Right lobe of liver (tissue), 6 donors: ENCODE measurements around the gene ZBTB33. TPM values are rescaled to one million over a fixed set of nuclear protein-coding genes. Genes with fewer than 3 reads are reported as not detected.

Experiments used
- ATAC-seq, 4 donors: fragments of 200-7000 bp; cut with Tn5 transposase; one replicate each; pipeline ENCODE4 v1.9.1; 2020; ENCODE audit warnings: mild to moderate bottlenecking in 4 of 4, moderate library complexity in 4 of 4
- DNase-seq, 3 donors: peaks; one replicate each; pipeline ENCODE4 v3.0.0-alpha.2; 2020
- H3K27ac ChIP-seq, 3 donors: fragments of 200-600 bp; one replicate each; pipeline ENCODE4 v1.8.0; 2022
- H3K27me3 ChIP-seq, 2 donors: fragments of 200-600 bp; one replicate each; pipeline ENCODE4 v1.8.0; 2022
- H3K36me3 ChIP-seq, 4 donors: fragments of 200-600 bp; sonication (generic) in 1 of 4; one replicate each; pipeline versions ENCODE4 v1.5.1 to v1.8.0; 2017 to 2022; ENCODE audit warnings: control low read depth in 1 of 4
- H3K4me1 ChIP-seq, 4 donors: fragments of 200-600 bp; sonication (generic) in 1 of 4; one replicate each; pipeline versions ENCODE4 v1.5.1 to v1.8.0; 2017 to 2022; ENCODE audit warnings: control low read depth in 1 of 4
- H3K4me3 ChIP-seq, 3 donors: fragments of 200-600 bp; one replicate each; pipeline ENCODE4 v1.8.0; 2022
- H3K9me3 ChIP-seq, 4 donors: fragments of 200-600 bp; sonication (generic) in 1 of 4; one replicate each; pipeline versions ENCODE4 v1.5.1 to v1.8.0; 2017 to 2022; ENCODE audit warnings: control low read depth in 1 of 4
- POLR2A ChIP-seq: fragments of 450-650 bp; IDR thresholded peaks from one replicate; pipeline ENCODE4 v1.6.1; 2017; ENCODE audit warnings: antibody characterized with exemption, mild to moderate bottlenecking
- WGBS: methylation state at CpG from one replicate; pipeline ENCODE4 v1.1.6; 2018; ENCODE audit warnings: low coverage, low lambda C conversion rate; ENCODE audit not compliant: insufficient coverage; ENCODE audit errors: missing lambda C conversion rate; 5-methylcytosine and 5-hydroxymethylcytosine counted together
- intact Hi-C, 2 donors: fragments of 100-400 bp; cut with DNase I; formaldehyde crosslinking; loops; one replicate each; pipeline versions ENCODE4 v1.11.2 to v1.14.1; 2022
- total RNA-seq, 6 experiments: library from RNA; depleted of rRNA in 2 of 6; stranded (reverse); fragments of >200 nt in 2 of 6; fragmentation: NEBNext Ultra II Directional in 3 of 6; extraction: Animal tissue kit (Norgen Biotek cat#: 25700) in 3 of 6; gene quantifications; one replicate each; pipeline versions ENCODE4 v1.1.0 to v1.2.4, GENCODE V29; 2016 to 2023
- TF ChIP-seq, protein P1 (sequence below), 4 donors: fragments of 200-600 bp in 3 of 4; fragments of 450-650 bp in 1 of 4; IDR thresholded peaks; one replicate each; pipeline versions ENCODE4 v1.5.1 to v1.8.0; 2016 to 2022; ENCODE audit warnings: antibody characterized with exemption in 4 of 4, mild to moderate bottlenecking in 2 of 4
- donor health status: DM: no; HTN: yes; CAD: no.
- donor health status: DM: no; HTN: no; CAD: no.
- donor health status: DM: no; HTN: no; CAD: no.
- donor health status: DM: no; HTN: yes; CAD: no.
- donor health status: DM: no; HTN: yes; CAD: no.

ZBTB33 gene
- total RNA-seq, 6 experiments from 2014 or later = 9.9 to 21.0 (median 15.7) TPM

DNA sequence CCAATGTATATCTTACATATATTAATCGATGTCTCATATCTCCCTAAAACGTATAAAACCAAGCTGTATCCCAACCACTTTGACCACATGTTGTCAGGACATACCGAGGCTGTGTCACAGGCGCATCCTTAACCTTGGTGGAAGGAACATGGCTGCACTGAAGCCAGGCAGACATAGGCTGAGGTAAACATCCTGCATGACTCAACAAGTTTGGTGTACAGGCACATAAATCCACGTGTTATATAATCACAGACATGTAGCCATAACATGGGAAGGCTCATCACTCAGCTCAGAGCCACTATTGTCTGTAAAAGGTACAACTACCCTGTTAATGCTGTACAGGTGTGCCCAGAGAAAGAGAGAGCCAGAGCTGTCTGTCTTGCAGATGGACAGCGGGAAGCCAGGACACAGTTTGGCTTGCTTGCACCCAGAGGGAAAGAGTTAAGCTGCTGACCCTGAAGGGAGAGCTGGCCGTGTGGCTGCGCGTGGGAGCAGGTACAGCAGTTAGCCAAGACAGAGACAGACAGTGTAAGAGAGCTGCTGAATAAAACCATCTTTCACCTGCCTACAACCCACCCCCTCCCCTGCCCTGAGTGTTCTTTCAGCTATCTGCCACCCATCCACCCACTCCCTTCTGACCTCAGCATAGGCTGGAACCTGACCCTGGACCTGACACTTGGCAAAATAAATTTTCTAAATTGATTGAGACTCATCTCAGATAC, 22.3 kb upstream of the ZBTB33 start:
- ATAC-seq = peak in 1 of 4 donors; percentile 46
- 61% methylated on average over 5 of the region's 9 CpGs for WGBS

DNA sequence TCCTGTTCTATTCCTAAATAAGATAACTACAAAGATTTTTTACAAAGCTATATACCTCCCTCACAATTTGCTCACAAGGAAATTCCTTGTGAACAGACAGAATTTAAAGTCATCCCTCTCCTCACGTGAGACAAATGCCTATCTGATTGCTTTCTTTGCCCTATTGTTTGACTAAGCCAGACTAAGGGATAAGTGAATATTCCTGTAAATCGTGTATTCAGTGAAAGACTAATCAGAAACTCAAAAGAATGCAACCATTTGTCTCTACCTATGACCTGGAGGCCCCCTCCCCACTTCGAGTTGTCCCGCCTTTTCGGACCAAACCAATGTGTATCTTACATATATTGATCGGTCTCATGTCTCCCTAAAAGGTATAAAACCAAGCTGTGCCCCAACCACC, 15.3 kb upstream of the ZBTB33 start:
- ATAC-seq (no peak), DNase-seq (no peak)
- no peaks in the 10 kb centered on the region for H3K36me3 ChIP-seq
- 70% methylated on average over 6 of the region's 6 CpGs for WGBS
- H3K27ac ChIP-seq = no peak overlapping the region
- intact Hi-C loops = no loop called here
- H3K4me3 ChIP-seq = no peak overlapping the region
- no peaks in the 10 kb centered on the region for H3K4me1 ChIP-seq
- TF ChIP-seq, protein P1, sequence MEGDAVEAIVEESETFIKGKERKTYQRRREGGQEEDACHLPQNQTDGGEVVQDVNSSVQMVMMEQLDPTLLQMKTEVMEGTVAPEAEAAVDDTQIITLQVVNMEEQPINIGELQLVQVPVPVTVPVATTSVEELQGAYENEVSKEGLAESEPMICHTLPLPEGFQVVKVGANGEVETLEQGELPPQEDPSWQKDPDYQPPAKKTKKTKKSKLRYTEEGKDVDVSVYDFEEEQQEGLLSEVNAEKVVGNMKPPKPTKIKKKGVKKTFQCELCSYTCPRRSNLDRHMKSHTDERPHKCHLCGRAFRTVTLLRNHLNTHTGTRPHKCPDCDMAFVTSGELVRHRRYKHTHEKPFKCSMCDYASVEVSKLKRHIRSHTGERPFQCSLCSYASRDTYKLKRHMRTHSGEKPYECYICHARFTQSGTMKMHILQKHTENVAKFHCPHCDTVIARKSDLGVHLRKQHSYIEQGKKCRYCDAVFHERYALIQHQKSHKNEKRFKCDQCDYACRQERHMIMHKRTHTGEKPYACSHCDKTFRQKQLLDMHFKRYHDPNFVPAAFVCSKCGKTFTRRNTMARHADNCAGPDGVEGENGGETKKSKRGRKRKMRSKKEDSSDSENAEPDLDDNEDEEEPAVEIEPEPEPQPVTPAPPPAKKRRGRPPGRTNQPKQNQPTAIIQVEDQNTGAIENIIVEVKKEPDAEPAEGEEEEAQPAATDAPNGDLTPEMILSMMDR (IDR thresholded peaks at IDR 0.05) = no peak
- TF ChIP-seq POLR2A = no peak
- H3K9me3 ChIP-seq = no peaks in the 10 kb centered on the region
- no peaks in the 10 kb centered on the region for H3K27me3 ChIP-seq

More for the DNA sequence above, 22.3 kb upstream of the ZBTB33 start:
- Histone ChIP-seq H3K27ac (no peak overlapping the region), H3K27me3 (no peaks in the 10 kb centered on the region), H3K4me3 (no peak overlapping the region), H3K4me1 (no peaks in the 10 kb centered on the region), H3K36me3 (no peaks in the 10 kb centered on the region), H3K9me3 (no peaks in the 10 kb centered on the region)
- TF ChIP-seq, protein P1 (IDR thresholded peaks at IDR 0.05) = no peak
- intact Hi-C loops = no loop called here
- no peak for DNase-seq

DNA sequence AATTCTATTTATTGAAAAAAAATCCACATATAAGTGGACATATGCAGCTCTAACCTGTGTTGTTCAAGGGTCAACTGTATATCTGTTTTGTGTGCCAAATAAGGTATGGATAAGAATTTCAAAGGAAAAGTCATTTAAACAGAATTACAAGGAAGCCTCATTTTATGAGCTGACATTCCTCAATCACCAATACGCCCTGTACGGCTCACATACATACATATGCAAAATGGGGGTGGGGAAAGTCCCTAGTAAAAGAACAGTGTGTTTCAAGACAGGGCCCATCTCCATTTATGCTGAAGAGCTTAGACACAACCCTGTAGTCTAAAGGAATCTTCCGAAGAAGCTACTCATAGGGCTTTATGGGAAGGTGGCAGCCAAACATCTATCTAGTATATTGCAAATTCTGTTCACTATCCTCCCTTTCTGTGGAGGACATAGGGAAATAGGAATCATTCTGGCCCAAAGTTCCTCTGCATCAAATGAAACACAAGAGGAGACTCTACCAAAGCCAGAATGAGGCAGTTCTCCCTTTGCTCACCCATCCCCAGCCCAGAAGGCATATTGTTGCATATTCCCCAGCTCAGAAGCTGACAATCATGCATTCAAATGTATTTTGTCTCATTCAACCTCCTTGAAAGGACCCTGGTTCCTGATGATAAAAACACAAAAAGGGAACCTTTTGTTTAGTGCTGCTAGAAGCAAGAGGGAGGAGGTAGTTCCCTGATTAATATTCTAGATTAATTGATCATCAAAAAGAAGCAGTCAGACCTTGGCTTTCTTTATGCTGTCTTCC, 13.7 kb upstream of the ZBTB33 start:
- intact Hi-C loops = no loop called here
- TF ChIP-seq, protein P1 (IDR thresholded peaks at IDR 0.05) = no peak
- no peak for TF ChIP-seq POLR2A
- ATAC-seq = no peak
- no peaks in the 10 kb centered on the region for H3K4me1 ChIP-seq
- H3K27me3 ChIP-seq = no peaks in the 10 kb centered on the region
- H3K27ac ChIP-seq = no peak overlapping the region
- H3K9me3 ChIP-seq = no peaks in the 10 kb centered on the region
- no peak overlapping the region for H3K4me3 ChIP-seq
- no peak for DNase-seq
- no peaks in the 10 kb centered on the region for H3K36me3 ChIP-seq
- 66% methylated on average over 3 of the region's 3 CpGs for WGBS

DNA sequence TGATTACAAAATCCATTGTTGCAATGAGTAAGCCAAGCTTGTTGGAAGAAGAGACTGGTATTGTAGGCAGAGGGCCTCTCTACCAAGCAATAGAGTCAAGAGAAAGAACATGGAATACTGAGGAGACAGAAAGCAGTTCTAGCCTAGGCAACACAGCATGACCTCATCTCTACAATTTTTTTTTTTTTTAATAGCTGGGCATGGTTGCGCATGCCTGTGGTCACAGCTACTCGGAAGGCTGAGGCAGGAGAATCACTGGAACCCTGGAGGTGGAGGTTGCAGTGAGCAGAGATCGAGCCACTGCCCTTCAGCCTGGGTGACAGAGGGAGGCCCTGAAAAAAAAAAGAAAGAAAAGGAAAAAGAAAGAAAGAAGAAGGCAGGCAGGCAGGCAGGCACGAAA, 11.7 kb upstream of the ZBTB33 start:
- no peak for TF ChIP-seq POLR2A
- TF ChIP-seq, protein P1 (IDR thresholded peaks at IDR 0.05) = no peak
- no peak overlapping the region for H3K27ac ChIP-seq
- H3K9me3 ChIP-seq = no peaks in the 10 kb centered on the region
- H3K27me3 ChIP-seq = no peaks in the 10 kb centered on the region
- no peaks in the 10 kb centered on the region for H3K4me1 ChIP-seq
- no peak overlapping the region for H3K4me3 ChIP-seq
- no peak for ATAC-seq
- H3K36me3 ChIP-seq = no peaks in the 10 kb centered on the region
- 61% methylated on average over 4 of the region's 4 CpGs for WGBS
- intact Hi-C loops = no loop called here
- DNase-seq = no peak
